Measurements from ENCODE around the gene GPR25. TPM values are rescaled to one million over a fixed set of nuclear protein-coding genes. Genes with fewer than 3 reads are reported as not detected.

Gene GPR25
- total and polyA plus RNA-seq, 2 of the 4 experiments (the other 2 are of a cell fraction): not detected

GRCh38 chr1:200921571-200922110 is 48.9 kb downstream of the GPR25 start:
- Histone ChIP-seq H3K4ac (ENCODE audit: low read depth, low read length) (no peak overlapping the region), H3K27me3 (ENCODE audit: control insufficient read depth, insufficient read depth, low read length) (peaks cover 26% of the 10 kb centered on the region), H3K56ac (ENCODE audit: extremely low read depth, insufficient read depth, low read length) (no peak overlapping the region), H3K4me3 (ENCODE audit: insufficient read depth, low read depth, low read length) (no peak overlapping the region), H3K9me3 (ENCODE audit: control insufficient read depth, insufficient read depth, low read length) (no peaks in the 10 kb centered on the region), H2BK5ac (ENCODE audit: low read depth, low read length, poor library complexity, severe bottlenecking) (no peak overlapping the region), H3K4me2 (ENCODE audit: low read depth, low read length) (no peak overlapping the region), H3K18ac (ENCODE audit: low read depth, low read length) (no peak overlapping the region), H3K36me3 (ENCODE audit: control insufficient read depth, insufficient read depth, low read length) (no peaks in the 10 kb centered on the region), H3K79me1 (ENCODE audit: low read depth in 1 of 2, low read length in 2 of 2) (no peaks in the 10 kb centered on the region), H2BK15ac (ENCODE audit: low read depth, low read length) (no peak overlapping the region), H3K9ac (ENCODE audit: low read depth, low read length) (no peak overlapping the region), H2AK5ac (ENCODE audit: low read depth, low read length) (no peak overlapping the region), H2BK20ac (ENCODE audit: low read depth, low read length) (no peak overlapping the region), H4K91ac (ENCODE audit: insufficient read depth, low read depth, low read length) (no peak overlapping the region), H3K4me1 (ENCODE audit: control insufficient read depth, insufficient read depth, low read length) (no peaks in the 10 kb centered on the region), H3K9me1 (ENCODE audit: insufficient read depth, low read length) (no peaks in the 10 kb centered on the region), H4K20me1 (ENCODE audit: insufficient read depth, low read length) (no peaks in the 10 kb centered on the region), H2BK120ac (ENCODE audit: low read depth, low read length) (no peak overlapping the region), H2AK9ac (replicated peaks; ENCODE audit: low read depth, low read length, poor library complexity) (no peak overlapping the region), H4K5ac (ENCODE audit: low read depth, low read length) (no peak overlapping the region), H2AFZ (replicated peaks; ENCODE audit: low read length, poor library complexity) (no peak overlapping the region), H3K14ac (replicated peaks; ENCODE audit: low read depth, low read length) (no peak overlapping the region), H3K27ac (ENCODE audit: insufficient read depth, low read length) (no peak overlapping the region), H4K8ac (ENCODE audit: low read depth in 2 of 2, low read length in 2 of 2) (no peak overlapping the region), H3K23ac (ENCODE audit: low read depth, low read length) (no peak overlapping the region)
- in situ Hi-C loops (cut with MboI; ENCODE audit: low sequenced_read_pairs) (no loop called here), dilution Hi-C loops (cut with HindIII; ENCODE audit: low sequenced_read_pairs, unreplicated experiment) (no loop called here), intact Hi-C loops (cut with micrococcal nuclease) (no loop called here)
- WGBS, 2 experiments (ENCODE audit: extremely low coverage in 2 of 2, insufficient read length in 1 of 2): 50% methylated on average over 3 of the region's 9 CpGs; no CpG with 5 or more reads in 1 of the 2 experiments
- no peak for TF ChIP-seq RAD21 (IDR thresholded peaks at IDR 0.05; ENCODE audit: low read length)
- TF ChIP-seq NFE2L2 (IDR thresholded peaks at IDR 0.05; ENCODE audit: low read depth, low read length): no peak
- no peak for TF ChIP-seq SMC3 (IDR thresholded peaks at IDR 0.05; ENCODE audit: low read depth, low read length)
- no peak for TF ChIP-seq ELK1 (IDR thresholded peaks at IDR 0.05; ENCODE audit: borderline replicate concordance, low read depth, low read length)
- BruUV-seq (replicated peaks): no TSS peak
- DNase-seq (no peak), ATAC-seq (ENCODE audit: low read depth) (no peak)
- CTCF ChIA-PET: interaction anchor here (0.5 kb wide), 1 partner anchor 18 kb away, joined by 6 read pairs; no protein-coding TSS in a partner anchor
- POLR2A ChIA-PET (ENCODE audit: unreplicated experiment): no interaction called here

Data from IMR-90 (cell line).